WTC11 (cell line): ENCODE results near the gene VPS52. TPM values are rescaled to one million over a fixed set of nuclear protein-coding genes. Genes with fewer than 3 reads are reported as not detected.

Experiments
- ATAC-seq: fragments of 200-7000 bp; cut with Tn5 transposase; 2 replicates; pipeline ENCODE4 v1.10.0; 2021; ENCODE audit warnings: mild to moderate bottlenecking, moderate library complexity
- CTCF ChIA-PET: fragments of 300-600 bp; sonication (Branson Sonifier 250); formaldehyde crosslinking; loops from one replicate; lab custom pipeline; 2021; ENCODE audit warnings: antibody characterized with exemption; lab: Charles Lee
- POLR2A ChIA-PET: fragments of 350-600 bp; sonication (Branson Sonifier 250); formaldehyde crosslinking; loops from one replicate; lab custom pipeline; 2021; ENCODE audit warnings: antibody characterized with exemption; lab: Charles Lee
- DNase-seq: peaks from one replicate; pipeline ENCODE4 v3.0.0; 2021; ENCODE audit warnings: low spot score
- H3K27ac Mint-ChIP-seq: 2 replicates; pipeline ENCODE4 v1.8.0; 2021; ENCODE audit warnings: mixed read lengths
- H3K27me3 Mint-ChIP-seq: 2 replicates; pipeline ENCODE4 v1.8.0; 2021; ENCODE audit warnings: low read depth, mild to moderate bottlenecking, moderate library complexity, mixed read lengths
- H3K36me3 Mint-ChIP-seq: 2 replicates; pipeline ENCODE4 v1.8.0; 2021; ENCODE audit warnings: mixed read lengths
- H3K4me1 Mint-ChIP-seq: 2 replicates; pipeline ENCODE4 v1.8.0; 2022; ENCODE audit warnings: mixed read lengths
- H3K4me3 Mint-ChIP-seq: 2 replicates; pipeline ENCODE4 v1.8.0; 2021; ENCODE audit warnings: mild to moderate bottlenecking, moderate library complexity, mixed read lengths
- H3K9me3 Mint-ChIP-seq: 2 replicates; pipeline ENCODE4 v1.8.0; 2021; ENCODE audit warnings: mixed read lengths
- AR ChIP-seq: fragments of 250-450 bp; sonication (Bioruptor Pico); IDR thresholded peaks from 2 replicates; pipeline ENCODE4 v1.9.0; 2021; ENCODE audit warnings: mild to moderate bottlenecking
- ARID4B ChIP-seq: sonication (generic); formaldehyde crosslinking; IDR thresholded peaks from 2 replicates; pipeline ENCODE4 v1.8.0; 2023; ENCODE audit warnings: missing genetic modification reagents, mild to moderate bottlenecking, borderline replicate concordance
- CBFB ChIP-seq: sonication (generic); formaldehyde crosslinking; IDR thresholded peaks from 2 replicates; pipeline ENCODE4 v1.8.1; 2022; ENCODE audit warnings: mild to moderate bottlenecking, low read depth, missing genetic modification reagents
- CDX4 ChIP-seq: fragments of 250-450 bp; sonication (Bioruptor Pico); IDR thresholded peaks from 2 replicates; pipeline ENCODE4 v1.9.0; 2021; ENCODE audit warnings: moderate library complexity, mild to moderate bottlenecking, inconsistent platforms, borderline replicate concordance
- EMX1 ChIP-seq: fragments of 250-450 bp; sonication (Bioruptor Pico); IDR thresholded peaks from 2 replicates; pipeline ENCODE4 v1.8.0; 2021; ENCODE audit warnings: mild to moderate bottlenecking
- FOXJ3 ChIP-seq: sonication (generic); formaldehyde crosslinking; IDR thresholded peaks from 2 replicates; pipeline ENCODE4 v1.9.0; 2021; ENCODE audit warnings: missing genetic modification reagents, mild to moderate bottlenecking, borderline replicate concordance
- FOXK1 ChIP-seq: sonication (generic); formaldehyde crosslinking; IDR thresholded peaks from 2 replicates; pipeline ENCODE4 v1.8.0; 2022; ENCODE audit warnings: mild to moderate bottlenecking, moderate library complexity, missing genetic modification reagents
- GABPB1 ChIP-seq: sonication (generic); formaldehyde crosslinking; IDR thresholded peaks from 2 replicates; pipeline ENCODE4 v1.8.1; 2023; ENCODE audit warnings: mild to moderate bottlenecking, missing genetic modification reagents
- KAT7 ChIP-seq: sonication (generic); formaldehyde crosslinking; IDR thresholded peaks from 2 replicates; pipeline ENCODE4 v1.8.1; 2023; ENCODE audit warnings: missing genetic modification reagents, mild to moderate bottlenecking, borderline replicate concordance
- MAX ChIP-seq: sonication (generic); formaldehyde crosslinking; IDR thresholded peaks from 2 replicates; pipeline ENCODE4 v1.8.0; 2022; ENCODE audit warnings: mild to moderate bottlenecking, missing genetic modification reagents
- MYBL2 ChIP-seq: sonication (generic); formaldehyde crosslinking; IDR thresholded peaks from 2 replicates; pipeline ENCODE4 v1.8.1; 2023; ENCODE audit warnings: mild to moderate bottlenecking, moderate library complexity, missing genetic modification reagents
- NR1H2 ChIP-seq: sonication (generic); formaldehyde crosslinking; IDR thresholded peaks from 2 replicates; pipeline ENCODE4 v1.9.0; 2021; ENCODE audit warnings: mild to moderate bottlenecking, moderate library complexity, missing genetic modification reagents
- NR2C2 ChIP-seq: sonication (generic); formaldehyde crosslinking; IDR thresholded peaks from 2 replicates; pipeline ENCODE4 v1.8.0; 2022; ENCODE audit warnings: mild to moderate bottlenecking, missing genetic modification reagents
- NR3C1 ChIP-seq: sonication (generic); formaldehyde crosslinking; conservative IDR thresholded peaks from 2 replicates; pipeline ENCODE4 v1.8.1; 2023; ENCODE audit warnings: low read depth, mild to moderate bottlenecking, missing genetic modification reagents
- OVOL2 ChIP-seq: fragments of 250-450 bp; sonication (Bioruptor Pico); IDR thresholded peaks from 2 replicates; pipeline ENCODE4 v1.9.0; 2021; ENCODE audit warnings: mild to moderate bottlenecking, borderline replicate concordance
- PREB ChIP-seq: sonication (generic); formaldehyde crosslinking; IDR thresholded peaks from 2 replicates; pipeline ENCODE4 v1.8.1; 2022; ENCODE audit warnings: mild to moderate bottlenecking, missing genetic modification reagents, moderate library complexity, borderline replicate concordance
- TEAD4 ChIP-seq: sonication (generic); formaldehyde crosslinking; IDR thresholded peaks from 2 replicates; pipeline ENCODE4 v1.8.0; 2022; ENCODE audit warnings: mild to moderate bottlenecking, missing genetic modification reagents
- USF1 ChIP-seq: sonication (generic); formaldehyde crosslinking; IDR thresholded peaks from 2 replicates; pipeline ENCODE4 v1.8.0; 2022; ENCODE audit warnings: mild to moderate bottlenecking, missing genetic modification reagents
- ZBTB21 ChIP-seq: sonication (generic); formaldehyde crosslinking; IDR thresholded peaks from 2 replicates; pipeline ENCODE4 v1.8.1; 2023; ENCODE audit warnings: mild to moderate bottlenecking, missing genetic modification reagents, borderline replicate concordance
- ZNF219 ChIP-seq: sonication (generic); formaldehyde crosslinking; IDR thresholded peaks from 2 replicates; pipeline ENCODE4 v1.8.0; 2023; ENCODE audit warnings: missing genetic modification reagents, mild to moderate bottlenecking, borderline replicate concordance
- ZNF317 ChIP-seq: sonication (generic); formaldehyde crosslinking; IDR thresholded peaks from 2 replicates; pipeline ENCODE4 v1.8.1; 2023; ENCODE audit warnings: low read depth, mild to moderate bottlenecking, moderate library complexity, missing genetic modification reagents, borderline replicate concordance
- ZNF423 ChIP-seq: fragments of 250-450 bp; sonication (Bioruptor Pico); IDR thresholded peaks from 2 replicates; pipeline ENCODE4 v2.1.2; 2022; ENCODE audit warnings: mild to moderate bottlenecking, moderate library complexity
- total RNA-seq: library from RNA; stranded (reverse); gene quantifications from 3 replicates; pipeline ENCODE4 v1.2.3, GENCODE V29; 2021

The VPS52 gene
- total RNA-seq, 1 experiment from 2014 or later = 46.8 TPM

GRCh38 chr6:33290459-33290858 lies 18.8 kb upstream of the VPS52 start (continued):
- no peak for TF ChIP-seq AR (CRISPR knock-in tag)

- CTCF ChIA-PET = interaction anchor here (1.4 to 3.3 kb wide), 5 partner anchors 9 to 129 kb away, joined by 4 to 36 read pairs (median 5); partner anchors contain the start of genes B3GALT4, CUTA and RGL2
- H3K4me3 Mint-ChIP-seq = peak overlapping the region; percentile 99
- H3K9me3 Mint-ChIP-seq = no peaks in the 10 kb centered on the region
- no peaks in the 10 kb centered on the region for H3K27me3 Mint-ChIP-seq
- H3K27ac Mint-ChIP-seq = peak overlapping the region; percentile 95
- POLR2A ChIA-PET = interaction anchor here (0.5 to 3.6 kb wide), 8 partner anchors 8 to 1392 kb away, joined by 3 to 27 read pairs (median 4); partner anchors contain the start of genes B3GALT4, RGL2, RPS18 and VPS52
- DNase-seq = no peak
- H3K4me1 Mint-ChIP-seq = peaks cover 22% of the 10 kb centered on the region
- no peak for TF ChIP-seq CBFB
- no peak for TF ChIP-seq KAT7 (CRISPR knock-in tag)
- TF ChIP-seq PREB (CRISPR knock-in tag) = no peak
- TF ChIP-seq ZNF423 (CRISPR knock-in tag) = no peak
- TF ChIP-seq TEAD4 = no peak
- no peak for TF ChIP-seq OVOL2
- TF ChIP-seq CDX4 = no peak
- TF ChIP-seq NR3C1 (CRISPR knock-in tag) = no peak
- TF ChIP-seq MYBL2 (CRISPR knock-in tag) = no peak
- TF ChIP-seq FOXJ3 (CRISPR knock-in tag) = no peak
- no peak for TF ChIP-seq FOXK1 (CRISPR knock-in tag)
- no peak for TF ChIP-seq ZNF317 (CRISPR knock-in tag)
- TF ChIP-seq, all 79 proteins: peak for 0
- peaks cover 37% of the 10 kb centered on the region for H3K36me3 Mint-ChIP-seq
- ATAC-seq = no peak
Measured at GRCh38 chr6:33289784-33290315, 18.2 kb upstream of the VPS52 start.

GRCh38 chr6:33288921-33289783 lies 17.5 kb upstream of the VPS52 start, which contains the start of the genes PFDN6 and WDR46:
Gene PFDN6 (plus strand): TSS chr6:33289601. CDS start chr6:33289857, 256 bp downstream.
Gene WDR46 (minus strand): TSS chr6:33289239. CDS start chr6:33289170, 69 bp downstream.
- no peaks in the 10 kb centered on the region for H3K9me3 Mint-ChIP-seq
- ChIA-PET CTCF (interaction anchor here (0.5 to 3.3 kb wide), 9 partner anchors 10 to 130 kb away, joined by 3 to 36 read pairs (median 4); partner anchors contain the start of genes B3GALT4, CUTA, RGL2 and ZBTB22), POLR2A (interaction anchor here (0.5 to 3.6 kb wide), 8 partner anchors 9 to 1391 kb away, joined by 3 to 27 read pairs (median 4); partner anchors contain the start of genes B3GALT4, RGL2, RPS18 and VPS52)
- peak within 1 kb of the TSS; percentile 99 for H3K4me3 Mint-ChIP-seq
- ATAC-seq (peak; percentile 94), DNase-seq (peak; percentile 68)
- H3K36me3 Mint-ChIP-seq = peaks cover 41% of the 10 kb centered on the region
- H3K27ac Mint-ChIP-seq = peak within 1 kb of the TSS; percentile 95
- H3K4me1 Mint-ChIP-seq = peaks cover 22% of the 10 kb centered on the region
- H3K27me3 Mint-ChIP-seq = no peaks in the 10 kb centered on the region
- peak; percentile 58; the same call in 1 of the 2 replicates for TF ChIP-seq ARID4B (CRISPR knock-in tag)
- peak; percentile 80 for TF ChIP-seq GABPB1
- TF ChIP-seq NR2C2 (CRISPR knock-in tag) = peak; percentile 94
- TF ChIP-seq NR1H2 = no peak
- no peak for TF ChIP-seq ZBTB21
- no peak for TF ChIP-seq USF1 (CRISPR knock-in tag)
- TF ChIP-seq ZNF219 (CRISPR knock-in tag) = 0 out of 2 replicates have a peak, but pooled peaks have one; percentile 48
- no peak for TF ChIP-seq EMX1
- peak; percentile 45; the same call in 1 of the 2 replicates for TF ChIP-seq MAX (CRISPR knock-in tag)
